ENCODE results near the gene RAB17.

The RAB17 gene

DNA sequence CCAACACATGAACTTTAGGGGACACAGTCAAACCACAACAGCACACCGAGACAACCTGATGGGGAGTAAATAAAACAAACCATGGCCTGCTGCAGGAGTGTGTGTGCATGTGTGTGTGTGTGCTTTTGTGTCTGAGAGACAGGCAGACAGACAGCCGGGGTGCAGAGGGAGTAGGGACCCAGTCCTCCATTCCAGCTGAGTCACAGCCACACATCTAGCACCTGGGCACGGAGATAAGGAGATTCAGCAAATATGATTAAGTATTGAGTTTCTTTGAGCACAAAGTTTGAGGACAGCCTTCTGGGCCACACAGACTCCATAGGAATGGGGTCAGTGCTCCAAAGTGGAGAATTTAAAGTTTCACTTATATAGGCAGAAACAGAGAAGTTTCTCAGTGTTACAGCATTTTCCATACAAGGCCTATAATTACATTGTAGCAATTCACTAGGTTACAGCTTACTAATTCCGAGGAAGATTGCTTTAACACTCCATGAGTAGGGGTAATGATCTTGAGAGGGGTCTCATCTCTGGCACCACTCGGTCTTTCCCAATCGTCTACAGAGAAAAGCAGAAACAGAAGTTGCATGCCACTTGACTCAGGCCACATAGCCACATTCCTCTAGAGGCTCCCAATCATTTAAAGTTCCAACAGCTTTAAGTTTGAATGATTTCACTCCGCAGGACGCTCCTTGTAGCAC is 55.0 kb downstream of the RAB17 start:
- peak; percentile 12 for DNase-seq

DNA sequence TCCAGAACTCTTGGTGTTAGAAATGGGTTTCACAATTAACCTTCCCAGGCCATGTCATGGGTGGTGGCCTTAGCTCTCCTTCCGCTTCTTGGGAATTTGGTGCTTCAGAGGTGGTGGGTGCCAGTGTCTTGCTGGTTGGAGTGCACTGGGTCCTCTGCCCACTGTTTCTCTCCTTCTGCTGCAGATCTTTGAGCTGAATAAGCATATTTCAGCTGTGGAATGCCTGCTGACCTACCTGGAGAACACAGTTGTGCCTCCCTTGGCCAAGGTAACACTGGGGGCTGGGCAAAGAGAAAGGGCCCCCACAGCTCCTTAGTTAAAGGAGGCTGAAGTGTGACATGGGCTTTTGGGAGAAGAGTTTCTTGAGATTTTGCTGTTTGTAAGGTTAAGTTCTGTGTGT is 56.2 kb downstream of the RAB17 start:
- no peak for DNase-seq

DNA sequence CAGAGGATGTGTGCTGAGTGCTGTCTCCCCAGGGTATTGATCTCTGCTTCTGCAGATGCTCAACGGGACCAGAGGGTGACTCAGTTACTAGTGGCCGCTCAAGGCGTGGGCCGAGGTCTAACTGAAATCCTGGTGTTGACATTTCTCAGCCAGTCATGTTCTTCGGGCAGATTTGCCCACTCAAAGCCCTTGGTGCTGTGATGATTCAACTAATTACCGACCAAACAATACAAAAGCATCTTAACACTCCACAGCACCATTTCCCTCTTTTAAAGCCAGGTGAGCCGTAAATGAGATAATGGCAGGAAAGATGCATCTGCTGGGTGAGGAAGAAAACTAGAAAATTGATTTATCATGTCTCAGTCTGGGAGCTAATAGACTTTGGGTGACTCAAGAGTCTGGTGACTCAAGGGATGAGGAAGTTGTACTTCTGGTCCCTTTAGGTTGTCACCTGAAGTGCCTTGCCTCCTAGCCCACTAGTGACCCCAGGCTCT is 56.8 kb downstream of the RAB17 start:
- DNase-seq: no peak

DNA sequence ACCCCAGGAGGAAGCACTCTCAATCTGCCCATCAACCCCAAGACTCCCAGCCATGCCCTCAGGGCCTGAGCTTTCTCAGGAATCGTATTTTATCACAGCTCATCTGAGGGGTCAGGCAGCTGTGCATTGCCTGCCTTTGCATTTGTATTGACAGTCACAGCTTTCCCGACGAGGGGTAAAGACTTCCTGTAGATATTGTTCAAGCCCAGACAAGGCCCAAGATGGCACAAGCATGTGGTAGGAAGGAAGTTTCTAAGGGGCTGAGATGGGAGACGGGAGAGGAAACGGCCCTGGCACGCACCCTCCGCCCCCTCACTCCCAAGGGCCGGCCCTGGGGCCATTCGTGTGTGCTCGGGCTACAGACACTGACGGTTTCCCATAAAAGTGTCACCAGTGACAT is 58.4 kb downstream of the RAB17 start:
- DNase-seq: no peak

DNA sequence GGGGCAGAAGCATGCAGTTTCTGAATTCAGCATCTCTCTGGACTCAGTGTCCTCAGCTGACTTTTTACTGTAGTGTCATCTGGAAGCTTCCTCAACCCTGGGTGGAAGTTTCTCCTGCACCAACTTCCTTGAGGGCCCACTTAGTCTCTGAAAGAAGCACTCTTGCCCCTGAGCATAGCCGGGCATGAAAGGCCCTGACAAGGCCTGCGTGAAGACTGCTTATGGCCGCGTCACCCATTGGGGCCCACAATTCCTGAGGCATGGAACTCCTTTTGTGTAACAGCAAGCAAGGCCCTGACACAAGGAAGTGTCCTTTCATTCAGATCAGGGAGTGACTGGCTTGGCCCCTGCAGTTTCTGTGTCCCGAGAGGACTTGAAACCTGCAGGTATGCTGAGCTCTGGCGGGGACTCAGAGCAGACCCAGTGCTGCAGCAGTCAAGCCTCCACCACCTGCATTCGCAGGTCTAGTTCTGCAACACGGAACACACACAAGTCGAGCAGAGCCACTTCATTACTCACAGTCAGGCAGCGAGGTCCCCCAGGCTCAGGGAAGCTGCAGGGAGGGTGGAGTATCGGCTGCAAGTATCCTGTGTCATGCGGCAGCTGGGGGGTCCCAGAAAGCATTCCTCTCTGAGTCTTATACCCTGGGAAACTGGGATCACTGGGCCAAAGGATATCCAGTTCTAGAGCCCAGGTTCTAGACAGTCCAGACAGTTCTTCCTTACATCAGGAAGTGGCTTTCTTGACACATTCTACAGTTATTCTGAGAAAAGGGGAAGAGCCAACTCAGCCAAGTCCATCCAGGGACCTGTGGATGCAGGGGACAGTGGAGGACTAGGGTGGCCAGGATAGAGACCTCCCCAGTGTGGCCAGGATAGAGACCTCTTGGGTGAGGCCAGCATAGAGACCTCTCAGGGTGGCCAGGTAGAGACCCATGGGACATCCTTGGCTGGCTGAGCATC is 59.8 kb downstream of the RAB17 start:
- no peak for DNase-seq

DNA sequence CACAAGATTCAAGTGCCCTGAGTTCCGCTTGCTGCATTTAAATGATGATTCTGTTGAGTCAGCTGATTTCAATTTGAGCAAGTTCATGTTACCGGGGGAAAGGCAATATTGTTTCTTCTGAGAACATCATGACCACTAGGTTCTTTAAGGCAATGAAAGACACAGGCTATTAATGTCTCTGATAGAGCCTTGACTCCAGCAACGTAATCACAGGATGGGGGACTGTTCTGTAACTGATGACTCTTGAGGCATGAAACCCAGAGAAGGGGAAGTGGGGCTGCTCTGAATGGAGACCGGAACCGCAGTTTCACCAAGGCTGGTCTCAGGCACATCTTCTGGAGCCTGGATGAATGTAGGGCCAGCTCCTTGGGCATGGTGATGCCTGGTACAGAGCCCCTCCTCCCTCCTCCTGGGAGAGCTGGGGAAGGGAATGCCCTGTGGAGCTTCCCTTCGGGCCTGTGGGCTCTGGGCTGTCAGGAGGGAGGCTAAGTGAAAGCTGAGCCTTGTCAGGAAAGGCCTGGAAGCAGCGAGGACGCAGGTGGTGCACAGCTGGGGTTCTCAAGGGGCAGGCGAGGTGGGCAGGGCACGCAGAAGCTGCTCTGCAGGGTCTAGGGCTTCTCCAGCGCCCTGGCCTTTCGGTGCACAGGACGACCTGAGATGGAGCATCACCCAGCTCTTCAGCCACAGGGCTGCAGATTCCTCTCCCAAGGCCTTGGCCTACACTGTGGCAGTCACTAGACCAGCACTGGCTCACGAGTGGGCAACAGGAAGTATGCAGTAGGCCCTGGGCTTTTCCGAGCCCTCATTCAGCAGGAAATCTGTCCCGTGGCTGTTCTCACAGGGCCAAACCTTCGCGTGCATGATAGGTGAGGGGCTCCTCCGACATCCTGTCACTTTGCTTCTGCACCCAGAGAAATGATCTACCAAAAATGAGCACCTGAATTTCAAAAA is 60.8 kb downstream of the RAB17 start:
- no peak for DNase-seq

DNA sequence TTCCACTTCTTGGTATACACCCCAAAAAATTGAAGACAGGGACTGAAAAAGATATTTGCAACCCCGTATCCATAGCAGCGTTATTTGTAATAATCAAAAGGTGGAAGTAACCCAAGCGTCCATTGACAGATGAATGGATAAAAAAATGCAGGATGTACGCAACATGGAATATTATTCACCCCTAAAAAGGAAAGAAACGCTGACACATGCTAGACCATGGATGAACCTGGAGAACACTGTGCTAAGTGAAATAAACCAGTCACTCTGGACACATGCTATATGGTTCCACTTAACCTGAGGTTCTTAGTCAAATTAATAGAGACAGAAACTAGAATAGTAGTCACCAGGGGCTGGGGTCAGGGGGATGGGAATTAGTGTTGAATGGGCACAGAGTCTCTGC is 62.8 kb downstream of the RAB17 start:
- DNase-seq: no peak

DNA sequence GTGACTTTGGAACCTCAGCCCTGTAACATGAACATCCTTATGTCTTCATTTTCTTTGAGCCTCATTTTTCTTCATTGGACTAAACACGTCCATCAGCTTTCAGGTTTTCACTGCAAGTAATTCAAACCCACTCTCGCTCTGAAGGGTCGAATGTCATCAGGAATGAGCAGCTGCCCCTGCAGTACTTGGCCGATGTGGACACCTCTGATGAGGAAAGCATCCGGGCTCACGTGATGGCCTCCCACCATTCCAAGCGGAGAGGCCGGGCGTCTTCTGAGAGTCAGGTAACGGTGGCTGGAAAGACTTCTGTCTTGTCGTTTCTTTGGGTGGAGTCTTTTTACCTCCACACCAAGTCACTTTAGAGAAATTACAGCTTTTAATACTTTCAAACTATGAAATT is 63.3 kb downstream of the RAB17 start:
- no peak for DNase-seq

DNA sequence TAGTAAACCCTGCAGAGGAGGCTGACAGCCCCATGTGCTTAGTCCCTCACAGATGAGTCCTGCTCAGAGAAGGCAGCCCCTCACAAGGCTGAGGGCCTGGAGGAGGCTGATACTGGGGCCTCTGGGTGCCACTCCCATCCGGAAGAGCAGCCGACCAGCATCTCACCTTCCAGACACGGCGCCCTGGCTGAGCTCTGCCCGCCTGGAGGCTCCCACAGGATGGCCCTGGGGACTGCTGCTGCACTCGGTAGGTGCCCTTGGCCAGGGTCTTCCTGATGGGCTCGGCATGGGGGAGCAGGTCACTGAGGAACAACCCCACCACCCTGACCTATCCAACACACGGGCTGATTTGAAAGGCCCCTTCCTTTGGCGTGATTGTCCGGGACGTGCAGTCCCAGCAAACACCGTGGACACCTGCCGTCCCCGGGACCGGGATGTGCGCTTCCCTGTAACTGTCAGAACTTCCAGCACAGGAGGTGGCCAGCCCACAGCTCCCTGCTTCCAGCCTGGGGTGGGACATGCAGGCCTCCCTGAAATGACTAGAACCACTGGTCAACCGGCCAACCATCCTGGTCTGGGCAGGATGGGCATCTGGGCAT is 64.9 kb downstream of the RAB17 start:
- no peak for DNase-seq

DNA sequence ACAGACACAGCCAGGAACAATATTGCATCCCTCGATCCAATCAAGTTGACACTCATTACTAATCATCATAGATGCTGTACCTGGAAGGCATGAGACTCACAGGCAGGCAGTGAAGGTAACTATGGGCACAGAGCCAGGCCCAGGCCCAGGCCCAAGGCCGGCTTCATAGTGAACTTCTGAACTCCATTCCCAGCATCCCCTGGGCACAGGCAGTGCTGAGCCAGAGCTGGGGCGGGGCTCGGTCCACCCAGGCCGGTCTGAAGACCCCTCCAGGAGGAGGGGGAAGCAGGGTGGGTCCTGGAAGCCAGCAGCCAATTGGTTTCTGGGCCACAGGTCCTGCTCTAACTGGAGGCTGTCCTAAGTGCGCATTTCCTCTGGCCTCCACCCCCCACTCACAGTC is 65.9 kb downstream of the RAB17 start:
- DNase-seq: no peak
